ENCODE results near the gene PRTN3.

DNA sequence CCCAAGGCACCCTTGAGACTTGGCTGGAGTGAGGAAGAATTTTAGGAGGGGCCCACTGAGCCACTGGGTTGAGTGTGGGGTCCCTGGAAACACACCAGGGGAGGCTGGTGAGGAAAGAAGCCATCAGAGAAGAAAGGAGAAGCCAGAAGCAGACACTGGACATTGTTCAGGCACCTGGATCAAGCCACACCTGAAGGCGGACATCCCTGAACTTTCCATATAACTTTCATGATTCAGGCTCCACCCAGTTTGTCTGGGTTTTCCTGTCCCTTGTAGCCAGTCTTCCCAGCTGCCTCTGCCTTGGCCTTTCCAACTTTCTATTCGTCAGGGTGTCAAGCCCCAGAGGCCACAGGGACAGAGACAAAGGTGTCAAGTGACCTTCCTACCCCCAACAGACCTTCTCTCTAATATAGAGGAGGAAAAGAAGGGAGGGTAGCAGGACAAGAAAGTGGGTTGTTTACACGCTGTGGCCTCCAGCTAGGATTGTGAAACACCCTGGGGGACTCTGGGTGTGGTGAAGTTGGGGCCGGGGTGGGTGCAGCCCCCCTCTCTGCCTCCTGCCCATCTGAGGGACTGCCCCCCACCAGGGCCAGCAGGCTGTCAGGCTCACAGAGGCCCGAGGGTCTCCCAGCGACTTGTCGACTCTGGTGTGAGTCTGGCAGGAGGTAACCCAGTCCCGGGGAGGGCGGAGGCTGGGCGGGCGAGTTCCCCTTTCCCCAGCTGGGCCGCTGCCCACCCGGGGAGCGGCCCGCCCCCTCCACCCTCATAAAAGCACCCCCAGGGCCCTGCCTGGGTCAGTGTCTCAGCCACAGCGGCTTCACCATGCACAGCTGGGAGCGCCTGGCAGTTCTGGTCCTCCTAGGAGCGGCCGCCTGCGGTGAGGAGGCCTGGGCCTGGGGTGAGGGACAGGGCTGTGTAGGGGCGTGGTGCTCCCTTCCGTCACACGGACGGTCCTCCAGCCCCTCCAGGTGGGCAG, 18.4 kb downstream of the PRTN3 start, which contains the start of gene CFD:
- TF ChIP-seq, protein P1, sequence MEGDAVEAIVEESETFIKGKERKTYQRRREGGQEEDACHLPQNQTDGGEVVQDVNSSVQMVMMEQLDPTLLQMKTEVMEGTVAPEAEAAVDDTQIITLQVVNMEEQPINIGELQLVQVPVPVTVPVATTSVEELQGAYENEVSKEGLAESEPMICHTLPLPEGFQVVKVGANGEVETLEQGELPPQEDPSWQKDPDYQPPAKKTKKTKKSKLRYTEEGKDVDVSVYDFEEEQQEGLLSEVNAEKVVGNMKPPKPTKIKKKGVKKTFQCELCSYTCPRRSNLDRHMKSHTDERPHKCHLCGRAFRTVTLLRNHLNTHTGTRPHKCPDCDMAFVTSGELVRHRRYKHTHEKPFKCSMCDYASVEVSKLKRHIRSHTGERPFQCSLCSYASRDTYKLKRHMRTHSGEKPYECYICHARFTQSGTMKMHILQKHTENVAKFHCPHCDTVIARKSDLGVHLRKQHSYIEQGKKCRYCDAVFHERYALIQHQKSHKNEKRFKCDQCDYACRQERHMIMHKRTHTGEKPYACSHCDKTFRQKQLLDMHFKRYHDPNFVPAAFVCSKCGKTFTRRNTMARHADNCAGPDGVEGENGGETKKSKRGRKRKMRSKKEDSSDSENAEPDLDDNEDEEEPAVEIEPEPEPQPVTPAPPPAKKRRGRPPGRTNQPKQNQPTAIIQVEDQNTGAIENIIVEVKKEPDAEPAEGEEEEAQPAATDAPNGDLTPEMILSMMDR (IDR thresholded peaks at IDR 0.05) = no peak
- TF ChIP-seq EZH2phosphoT487 (IDR thresholded peaks at IDR 0.05) = no peak

Measured in neural progenitor cell (in vitro differentiated cells).